NCI-H2029 (cell line): Measurements from ENCODE around the gene FER.
"Not testable (repeated sequence)": the region's sequence is repeated elsewhere in the genome, so short reads cannot be mapped to it uniquely, and the experiment has no call there.

Experiments used
- DNase-seq: peaks from one replicate; lab custom pipeline; 2025; lab: John Stamatoyannopoulos, UW

FER gene

GRCh38 chr5:108881133-108881532, 133.4 kb downstream of the FER start:
- no peak for DNase-seq

GRCh38 chr5:108884736-108885135, 137.0 kb downstream of the FER start:
- no peak for DNase-seq

GRCh38 chr5:108898257-108898656, 150.6 kb downstream of the FER start:
- DNase-seq, result no peak

- no peak for DNase-seq
Measured at GRCh38 chr5:108898707-108899106, 151.0 kb downstream of the FER start.

- not testable (repeated sequence) for DNase-seq
Measured at GRCh38 chr5:108899244-108899643, 151.5 kb downstream of the FER start.

- no peak for DNase-seq
Measured at GRCh38 chr5:108900668-108901067, 153.0 kb downstream of the FER start.

GRCh38 chr5:108905805-108906204, 158.1 kb downstream of the FER start:
- DNase-seq, result no peak

GRCh38 chr5:108910627-108911026, 162.9 kb downstream of the FER start:
- no peak for DNase-seq

GRCh38 chr5:108911055-108911454, 163.4 kb downstream of the FER start:
- no peak for DNase-seq

- no peak for DNase-seq
Measured at GRCh38 chr5:108917596-108917995, 169.9 kb downstream of the FER start.

- DNase-seq, result no peak
Measured at GRCh38 chr5:108919591-108920326, 172.1 kb downstream of the FER start.

GRCh38 chr5:108924457-108924961, 176.8 kb downstream of the FER start:
- no peak for DNase-seq

- DNase-seq, result no peak
Measured at GRCh38 chr5:108925073-108925472, 177.4 kb downstream of the FER start.

- DNase-seq, result no peak
Measured at GRCh38 chr5:108930107-108930506, 182.4 kb downstream of the FER start.

- no peak for DNase-seq
Measured at GRCh38 chr5:108935611-108936010, 187.9 kb downstream of the FER start.

GRCh38 chr5:108937221-108937620, 189.5 kb downstream of the FER start:
- no peak for DNase-seq

GRCh38 chr5:108940506-108940905, 192.8 kb downstream of the FER start:
- DNase-seq, result no peak

- no peak for DNase-seq
Measured at GRCh38 chr5:108941746-108942145, 194.0 kb downstream of the FER start.

- DNase-seq, result no peak
Measured at GRCh38 chr5:108942701-108943100, 195.0 kb downstream of the FER start.

- no peak for DNase-seq
Measured at GRCh38 chr5:108945094-108945493, 197.4 kb downstream of the FER start.

- DNase-seq, result no peak
Measured at GRCh38 chr5:108946008-108946407, 198.3 kb downstream of the FER start.

GRCh38 chr5:108947164-108947563, 199.5 kb downstream of the FER start:
- DNase-seq, result no peak

GRCh38 chr5:108950276-108950675, 202.6 kb downstream of the FER start:
- DNase-seq, result no peak

- DNase-seq, result no peak
Measured at GRCh38 chr5:108953940-108954339, 206.2 kb downstream of the FER start.
